ENCODE measurements around the gene NDUFS5. TPM values are rescaled to one million over a fixed set of nuclear protein-coding genes. Genes with fewer than 3 reads are reported as not detected.

Gene NDUFS5
- total RNA-seq, 4 donors from 2014 or later: 434 to 501 (median 487) TPM

GRCh38 chr1:38994196-38994595 lies 32.0 kb upstream of the NDUFS5 start:
- no peak for TF ChIP-seq CTCF (IDR thresholded peaks at IDR 0.05; ENCODE audit: low read depth)

- TF ChIP-seq CTCF (IDR thresholded peaks at IDR 0.05; ENCODE audit: low read depth): no peak
Observed at GRCh38 chr1:38997034-38997900, 28.9 kb upstream of the NDUFS5 start.

- no peak for TF ChIP-seq CTCF (IDR thresholded peaks at IDR 0.05; ENCODE audit: low read depth)
Observed at GRCh38 chr1:38997901-38998190, 28.3 kb upstream of the NDUFS5 start.

- TF ChIP-seq CTCF (IDR thresholded peaks at IDR 0.05; ENCODE audit: low read depth): no peak
Observed at GRCh38 chr1:39001516-39002421, 24.4 kb upstream of the NDUFS5 start.

- TF ChIP-seq CTCF (IDR thresholded peaks at IDR 0.05; ENCODE audit: low read depth): no peak
Observed at GRCh38 chr1:39003281-39003680, 22.9 kb upstream of the NDUFS5 start.

GRCh38 chr1:39003794-39004193 lies 22.4 kb upstream of the NDUFS5 start:
- TF ChIP-seq CTCF (IDR thresholded peaks at IDR 0.05; ENCODE audit: low read depth): no peak

GRCh38 chr1:39006287-39006686 lies 19.9 kb upstream of the NDUFS5 start:
- TF ChIP-seq CTCF (IDR thresholded peaks at IDR 0.05; ENCODE audit: low read depth): no peak
